Measurements from ENCODE around the gene KLHL26.
"Not testable (repeated sequence)": the region's sequence is repeated elsewhere in the genome, so short reads cannot be mapped to it uniquely, and the experiment has no call there.

KLHL26 gene

DNA sequence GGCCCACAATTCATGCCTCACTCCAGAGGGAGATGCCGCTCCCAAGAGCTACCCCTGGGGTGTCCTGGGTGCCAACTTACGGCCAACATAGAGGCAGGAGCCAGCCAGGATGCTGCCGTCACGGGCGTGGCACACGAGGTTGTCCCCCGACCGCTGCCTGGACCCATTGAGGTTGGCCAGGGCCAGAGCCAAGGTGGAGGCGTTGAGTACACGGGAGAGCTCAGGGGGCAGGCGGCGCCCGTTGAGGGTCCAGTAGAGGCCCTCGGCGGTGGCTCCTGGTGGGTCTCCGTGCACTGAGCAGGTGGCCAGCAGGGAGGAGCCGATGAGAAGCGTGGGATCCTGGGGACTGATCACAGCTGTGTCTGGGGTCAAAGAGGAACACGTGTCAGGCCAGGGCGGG, 37.3 kb upstream of the KLHL26 start:
- intact Hi-C loops (cut with DNase I): no loop called here
- no peak for DNase-seq

DNA sequence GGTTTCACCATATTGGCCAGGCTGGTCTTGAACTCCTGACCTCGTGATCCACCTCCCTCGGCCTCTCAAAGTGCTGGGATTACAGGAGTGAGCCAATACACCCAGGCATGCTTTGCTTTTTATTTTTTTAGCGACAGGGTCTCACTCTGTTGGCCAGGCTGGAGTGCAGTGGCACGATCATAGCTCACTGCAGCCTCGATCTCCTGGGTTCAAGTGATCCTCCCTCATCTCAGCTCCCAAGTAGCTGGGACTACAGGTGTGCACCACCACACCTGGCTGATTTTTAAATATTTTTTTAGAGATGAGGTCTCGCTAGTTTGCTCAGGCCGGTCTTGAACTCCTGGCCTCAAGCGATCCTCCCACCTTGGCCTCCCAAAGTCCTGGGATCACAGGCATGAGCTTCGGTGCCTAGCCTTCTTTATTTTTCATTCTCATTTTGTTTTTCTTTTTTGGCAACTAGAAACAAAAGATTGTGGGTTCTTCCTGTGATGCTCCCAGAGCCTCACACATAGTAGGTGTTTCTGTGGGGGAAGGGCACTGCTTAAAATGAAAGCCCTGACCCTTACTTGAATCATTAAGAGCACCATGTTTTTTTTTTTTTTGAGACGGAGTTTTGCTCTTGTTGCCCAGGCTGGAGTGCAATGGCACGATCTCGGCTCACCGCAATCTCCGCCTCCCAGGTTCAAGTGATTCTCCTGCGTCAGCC, 36.0 kb upstream of the KLHL26 start:
- intact Hi-C loops (cut with DNase I); DNase-seq: not testable (repeated sequence)

DNA sequence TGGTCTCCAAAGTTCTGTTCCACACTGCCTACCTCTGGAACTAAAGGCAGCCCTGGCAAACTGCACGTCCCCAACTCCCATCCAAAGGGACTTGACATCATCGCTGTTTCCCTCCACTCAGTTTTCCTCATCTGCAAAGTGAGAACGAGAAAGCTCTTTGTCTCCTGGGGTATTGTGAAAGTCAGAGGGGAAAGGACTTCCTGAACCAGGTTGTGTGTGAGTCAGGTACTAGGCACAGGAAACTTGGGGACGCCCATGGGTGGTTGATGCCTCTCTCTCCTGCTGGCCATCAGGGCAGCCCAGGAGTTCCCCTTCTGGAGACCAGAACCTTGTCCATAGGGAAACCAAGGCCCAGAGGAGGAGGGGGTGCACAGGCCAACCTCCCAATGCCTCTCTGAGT, 35.0 kb upstream of the KLHL26 start:
- intact Hi-C loops (cut with DNase I): no loop called here
- no peak for DNase-seq

DNA sequence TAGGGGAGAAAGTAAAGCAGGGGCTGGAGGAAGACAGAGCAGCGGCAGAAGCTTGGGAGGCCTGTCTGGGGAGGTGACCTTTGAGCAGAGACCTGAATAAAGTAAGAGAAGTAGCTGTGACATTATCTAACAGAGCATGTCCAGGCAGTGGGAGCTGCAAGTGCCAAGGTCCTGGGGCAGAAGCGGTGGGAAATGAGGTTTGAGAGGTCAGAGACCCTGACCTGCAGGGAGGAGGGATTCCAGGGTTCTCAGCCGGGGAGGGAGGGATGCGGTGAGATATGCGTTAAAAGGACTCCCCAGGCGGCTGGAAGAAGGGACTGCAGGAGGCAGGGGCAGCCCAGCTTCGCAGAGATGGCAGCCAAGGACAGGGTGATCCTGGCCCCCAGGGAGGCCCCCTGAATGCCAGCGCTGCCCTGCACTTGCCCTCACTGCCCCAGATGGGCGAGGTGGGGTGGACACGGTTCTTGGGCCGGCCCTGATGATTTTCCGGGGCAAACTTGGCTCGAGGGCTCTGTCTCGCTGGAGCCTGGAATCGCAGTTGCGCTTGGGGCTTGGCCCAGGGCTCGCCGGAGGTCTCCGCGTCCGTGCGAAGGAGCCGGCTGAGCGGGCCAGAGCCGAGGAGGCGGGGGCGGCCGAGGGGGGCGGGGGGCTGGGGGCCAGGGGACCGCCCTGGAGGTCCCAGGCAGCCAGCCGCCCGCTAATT, 33.4 kb upstream of the KLHL26 start:
- no peak for DNase-seq
- intact Hi-C loops (cut with DNase I): no loop called here

DNA sequence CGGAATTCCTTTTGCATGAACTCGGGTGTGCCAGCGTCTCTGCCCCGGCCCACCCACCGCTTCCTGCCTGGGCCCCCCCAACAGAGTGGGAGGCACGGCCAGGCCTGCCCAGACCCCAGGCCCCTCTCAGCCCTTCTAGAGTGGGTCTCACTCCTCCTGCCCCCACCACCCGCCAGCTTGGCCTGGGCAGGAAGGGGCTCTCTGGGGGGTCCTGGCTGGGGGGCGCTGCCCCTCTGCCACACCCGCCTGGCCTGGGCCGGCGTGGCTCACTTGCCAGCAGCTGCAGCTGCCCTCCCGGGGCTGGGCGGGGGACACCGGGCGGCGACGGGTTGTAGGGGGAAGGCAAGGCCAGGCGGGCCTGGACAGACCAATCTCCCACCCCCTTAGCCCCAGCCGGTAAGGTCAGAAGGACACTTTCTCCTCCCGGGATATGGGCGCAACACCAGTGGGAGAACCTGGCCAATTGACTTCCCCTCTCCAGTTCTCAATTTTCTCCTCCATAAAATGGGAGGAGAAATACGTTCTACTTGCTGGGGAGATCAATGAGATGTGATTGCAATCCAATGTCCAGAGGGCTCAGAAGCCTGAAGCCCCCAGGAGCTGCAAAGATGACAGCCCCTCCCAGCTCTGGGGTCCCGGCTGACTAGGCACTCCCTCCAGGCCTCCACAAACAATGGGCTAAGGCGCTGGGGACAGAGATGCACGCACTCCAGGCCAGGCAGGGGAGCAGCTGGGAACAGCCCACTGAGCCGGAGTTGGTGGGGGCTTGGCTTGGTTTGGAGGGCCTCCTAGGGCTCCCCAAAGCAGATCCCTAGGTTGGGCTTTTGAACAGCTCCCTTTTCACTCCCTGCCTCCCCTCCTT, 32.6 kb upstream of the KLHL26 start:
- DNase-seq: no peak
- intact Hi-C loops (cut with DNase I): no loop called here

DNA sequence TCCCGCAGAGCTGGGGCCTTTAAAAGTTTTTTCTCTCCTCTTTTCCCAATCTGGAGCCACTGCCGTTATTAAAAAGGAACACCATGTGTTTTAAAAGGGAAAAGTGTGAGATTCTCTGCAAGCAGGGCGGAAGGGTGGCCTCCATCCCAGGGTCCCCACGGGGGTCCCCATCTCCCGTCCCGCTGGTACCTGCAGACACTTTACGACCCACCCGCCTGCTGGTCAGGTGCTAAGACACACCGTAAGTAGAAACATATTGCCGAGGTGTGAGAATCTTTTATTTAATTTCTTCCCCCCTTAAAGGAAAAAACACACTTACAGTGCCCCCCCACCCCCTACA, 32.0 kb upstream of the KLHL26 start:
- intact Hi-C loops (cut with DNase I): loop anchor here (5.0 kb wide), 1 partner anchor 68 kb away; no protein-coding TSS in a partner anchor
- no peak for DNase-seq

DNA sequence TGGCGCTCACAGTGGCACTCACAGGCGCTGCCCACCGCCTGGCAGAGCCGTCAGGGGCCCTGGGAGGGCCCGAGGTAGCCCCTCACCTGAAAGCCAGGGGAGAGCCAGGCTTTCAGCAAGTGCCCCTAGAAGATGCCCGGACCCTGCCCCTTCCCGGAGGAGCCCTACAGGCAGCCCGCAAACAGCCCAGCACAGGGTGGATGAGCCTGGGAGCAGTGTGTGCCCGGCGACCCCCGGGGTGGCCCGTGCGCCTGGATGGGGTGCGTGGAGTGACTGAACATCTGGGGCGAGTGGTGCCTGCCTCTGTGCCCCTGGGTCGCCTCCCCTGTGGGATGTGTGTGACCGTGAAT, 31.7 kb upstream of the KLHL26 start:
- DNase-seq: no peak
- intact Hi-C loops (cut with DNase I): loop anchor here (5.0 kb wide), 1 partner anchor 67 kb away; no protein-coding TSS in a partner anchor

DNA sequence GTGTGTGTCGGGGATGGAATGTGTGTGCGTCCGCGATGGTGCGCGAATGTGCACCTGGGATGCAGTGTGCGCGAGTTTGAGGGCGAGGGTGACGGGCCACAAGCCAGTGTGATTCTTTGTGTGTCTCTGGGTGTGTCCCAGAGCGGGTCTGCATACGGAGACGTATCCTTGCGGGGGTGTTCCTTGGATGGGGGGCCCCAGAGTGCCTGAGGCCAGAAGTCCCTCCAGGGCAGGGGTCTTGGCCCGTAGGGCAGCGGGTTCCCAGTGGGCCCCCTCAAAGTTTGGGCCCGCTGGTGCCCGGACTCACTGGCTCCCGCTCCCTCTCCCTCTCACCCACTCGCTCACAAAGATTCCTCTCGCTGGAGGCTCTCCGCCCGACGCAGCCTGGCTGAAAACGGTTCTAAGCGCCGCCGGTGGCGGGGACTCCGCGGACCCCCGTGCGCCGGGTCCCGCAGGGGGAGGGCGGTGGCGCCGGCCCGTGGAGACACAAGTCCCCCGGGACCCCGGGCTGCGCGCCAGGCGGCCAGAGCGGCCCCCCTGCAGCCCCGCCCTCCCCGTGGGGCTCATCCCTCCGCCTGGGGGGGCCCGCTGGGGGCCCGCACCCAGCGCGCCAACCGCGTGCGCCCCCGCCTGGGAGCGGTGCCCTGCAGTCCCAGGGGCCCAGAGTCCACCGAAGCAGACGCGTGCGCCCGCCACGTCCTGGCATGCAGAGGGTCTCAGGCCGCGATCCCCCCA, 31.1 kb upstream of the KLHL26 start:
- no peak for DNase-seq
- intact Hi-C loops (cut with DNase I): loop anchor here (5.0 kb wide), 1 partner anchor 67 kb away; no protein-coding TSS in a partner anchor

DNA sequence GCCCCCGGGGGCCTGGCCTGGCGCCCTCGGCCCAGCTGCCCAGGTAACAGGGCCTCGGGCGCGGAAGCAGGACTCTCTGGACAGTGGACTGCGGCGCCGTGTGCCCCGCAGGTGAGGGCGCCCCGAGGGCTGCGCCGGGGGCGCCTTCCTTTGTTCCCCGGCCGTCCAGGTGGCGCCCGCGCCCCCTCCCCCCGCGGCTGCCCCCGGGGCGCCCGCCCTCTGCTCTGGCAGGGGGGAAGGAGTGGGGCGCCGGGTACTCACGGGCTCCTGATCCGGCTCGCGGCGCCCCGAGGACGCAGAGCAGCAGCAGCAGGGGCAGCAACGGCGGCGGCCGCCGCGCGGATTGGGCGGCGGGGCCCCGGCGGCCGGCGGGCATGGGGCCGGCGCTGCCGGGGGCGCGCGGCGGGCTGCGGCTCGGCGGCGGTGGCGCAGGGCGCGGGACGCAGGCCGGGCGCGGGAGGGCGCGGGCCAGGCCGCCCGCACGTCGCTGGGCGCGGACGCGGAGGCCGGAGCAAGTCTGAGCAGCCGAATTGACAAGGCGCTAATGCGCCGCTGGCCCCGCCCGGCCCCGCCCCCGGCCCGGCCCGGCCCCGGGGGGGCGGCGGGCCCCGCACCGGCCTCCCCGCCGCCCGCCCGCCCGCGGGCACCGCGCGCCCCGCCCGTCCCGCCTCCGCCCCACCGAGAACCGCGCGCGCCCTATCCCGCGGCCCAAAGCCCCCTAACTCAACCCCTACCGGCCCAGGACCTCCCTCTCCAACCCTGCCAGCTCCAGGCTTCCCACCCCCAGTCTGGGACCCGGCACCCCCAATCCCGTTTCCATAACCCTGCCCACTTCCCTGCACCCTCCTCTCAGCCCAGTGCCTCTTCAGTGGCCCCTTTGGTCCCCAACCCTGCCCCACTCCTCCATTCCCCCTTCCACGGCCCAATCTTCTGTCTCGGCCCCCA, 30.3 kb upstream of the KLHL26 start, which contains the start of gene CRLF1:
TSS of gene CRLF1 (minus strand) at position 519 of the 945 bp plus-strand sequence. CDS start at position 376, 143 bp downstream.
- no peak for DNase-seq
- intact Hi-C loops (cut with DNase I): loop anchor here (5.0 kb wide), 1 partner anchor 66 kb away; no protein-coding TSS in a partner anchor

DNA sequence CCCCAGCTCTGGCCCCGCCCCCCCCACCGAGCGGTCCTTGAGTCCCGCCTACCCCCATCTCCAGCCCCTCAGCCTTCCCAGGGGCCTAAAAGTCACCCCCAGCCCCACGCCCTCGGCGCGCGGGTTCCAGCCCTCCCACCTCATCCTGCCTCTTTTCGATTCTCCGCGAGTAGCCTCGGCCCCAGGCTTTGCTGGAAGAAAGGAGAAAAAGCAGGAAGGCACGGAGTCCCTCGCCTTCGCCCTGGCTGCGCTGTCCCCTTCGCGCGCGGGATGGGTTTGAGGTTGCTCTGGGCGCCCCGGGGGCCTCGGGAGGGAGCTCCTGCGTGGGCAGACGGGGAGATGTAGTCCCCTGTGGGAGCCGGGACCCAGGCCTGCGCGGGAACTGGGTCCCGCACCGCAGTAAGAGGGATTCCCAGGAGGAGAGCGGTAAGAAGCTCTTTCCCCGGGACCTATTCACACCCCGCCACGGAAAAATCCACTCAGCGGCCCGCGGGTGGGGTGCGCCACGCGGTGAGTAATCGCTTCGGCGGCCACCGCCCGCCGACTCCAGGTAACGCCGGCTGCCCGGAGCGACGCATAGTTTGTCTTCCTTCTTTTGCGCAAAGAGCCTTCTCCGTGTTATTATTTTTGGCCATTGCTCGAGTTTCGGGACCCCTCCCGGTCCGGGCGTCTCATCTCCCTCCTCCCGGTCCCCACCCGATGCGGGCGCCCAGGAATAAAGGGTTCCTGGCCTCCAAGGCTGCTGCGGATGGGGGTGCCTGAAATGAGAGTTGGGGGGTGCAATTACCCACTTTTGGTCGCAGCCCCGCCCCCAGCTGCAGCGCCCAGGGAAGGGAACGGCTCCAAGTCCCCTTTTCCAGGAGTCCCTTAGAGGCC, 29.4 kb upstream of the KLHL26 start:
- peak in 10 of 42 donors; percentile 23 to 72 (median 52) for DNase-seq

DNA sequence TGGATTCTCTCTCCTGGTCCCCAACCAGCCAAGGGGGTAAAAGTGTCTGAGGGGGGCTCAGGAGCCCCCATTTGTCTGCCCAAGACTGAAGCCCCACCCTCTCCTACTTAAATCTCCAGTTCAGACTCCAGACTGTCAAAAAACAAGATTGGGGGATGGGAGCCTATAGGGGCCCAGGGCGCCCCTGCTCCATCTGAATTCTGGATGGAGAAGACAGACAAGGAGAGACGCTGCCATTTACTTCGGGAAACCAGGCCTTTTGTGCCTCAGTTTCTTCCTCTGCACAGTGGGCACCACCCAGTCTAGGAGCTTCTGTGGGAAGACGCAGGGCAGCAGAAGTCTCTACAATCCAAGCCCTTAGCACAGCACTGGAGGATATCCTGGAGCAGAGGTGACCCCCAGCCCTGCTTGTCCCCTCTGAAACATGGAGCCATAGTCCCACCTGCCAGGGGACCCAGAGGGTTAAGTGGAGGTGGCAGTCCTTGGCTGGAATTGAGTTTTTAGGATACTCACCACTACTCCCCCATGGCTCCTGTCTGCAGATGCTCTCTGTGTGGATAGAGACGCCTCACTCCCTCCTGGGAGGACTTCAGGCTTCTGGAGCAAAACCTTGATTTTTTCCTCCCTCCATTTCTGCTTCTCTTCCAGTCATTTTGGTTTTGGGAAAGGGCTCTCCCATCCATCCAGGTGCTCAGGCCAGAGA, 28.6 kb upstream of the KLHL26 start:
- no peak for DNase-seq
- intact Hi-C loops (cut with DNase I): loop anchor here (5.0 kb wide), 1 partner anchor 64 kb away; no protein-coding TSS in a partner anchor

More for the DNA sequence above, 29.4 kb upstream of the KLHL26 start:
- intact Hi-C loops (cut with DNase I): loop anchor here (5.0 kb wide), 1 partner anchor 65 kb away; no protein-coding TSS in a partner anchor

DNA sequence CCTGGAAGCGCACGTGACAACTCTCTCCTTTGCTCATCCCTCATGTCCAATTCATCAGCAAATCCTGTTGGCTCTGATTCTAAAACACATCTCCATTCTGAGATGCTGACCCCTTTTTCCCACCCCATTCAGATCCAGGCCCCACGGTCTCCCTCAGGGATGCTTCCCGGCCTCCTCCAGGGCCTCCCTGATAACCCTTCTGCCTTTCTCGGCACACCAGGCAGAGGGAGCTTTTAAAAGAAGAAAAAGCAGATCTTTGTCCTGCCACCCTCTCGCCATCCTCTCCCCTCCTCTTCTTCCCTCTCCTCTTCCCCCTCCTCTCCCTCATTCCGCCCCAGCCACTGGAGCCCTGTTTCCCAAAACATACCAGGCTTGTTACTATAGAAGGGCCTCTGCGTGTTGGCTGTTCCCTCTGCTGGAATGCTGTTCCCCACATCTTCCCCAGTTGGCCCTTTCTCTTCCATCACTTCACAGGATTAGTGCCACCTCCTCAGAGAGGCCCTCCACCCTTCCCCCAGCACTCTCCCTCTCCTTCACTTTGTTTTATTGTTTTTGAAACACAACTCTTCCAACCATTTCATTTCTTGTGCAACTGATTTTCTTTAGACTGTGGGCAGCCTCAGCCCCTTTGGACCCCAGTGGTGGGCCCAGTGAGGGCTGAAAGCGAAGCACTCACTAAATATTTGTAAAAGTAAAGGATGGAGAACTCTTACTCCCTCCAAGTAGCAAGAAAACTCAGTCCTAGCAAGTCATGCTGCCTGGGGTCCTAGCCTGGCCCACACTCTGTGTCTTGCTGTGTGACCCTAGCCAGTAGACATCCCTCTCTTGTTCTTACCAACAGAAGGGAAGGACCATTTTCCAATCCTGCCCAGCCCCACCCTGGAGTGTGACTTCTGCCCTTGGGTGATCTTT, 27.8 kb upstream of the KLHL26 start:
- intact Hi-C loops (cut with DNase I): loop anchor here (5.0 kb wide), 1 partner anchor 63 kb away; no protein-coding TSS in a partner anchor
- no peak for DNase-seq

DNA sequence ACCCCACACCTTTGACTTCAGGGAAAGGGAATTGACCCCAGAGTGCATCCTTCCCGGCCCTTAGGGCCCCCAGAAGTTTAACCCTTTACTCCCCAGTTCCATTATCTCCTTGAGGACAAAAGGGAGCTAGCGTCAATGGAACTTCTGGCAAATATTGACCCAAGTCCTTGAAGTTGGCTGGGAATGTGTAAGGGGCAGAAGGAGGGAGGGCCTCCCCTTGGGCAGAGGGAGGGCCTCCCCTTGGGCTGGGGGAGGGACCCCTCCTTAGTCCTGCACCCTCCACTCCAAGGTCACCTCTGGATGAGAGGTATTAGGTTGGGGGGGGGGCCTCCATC, 27.1 kb upstream of the KLHL26 start:
- DNase-seq: no peak
- intact Hi-C loops (cut with DNase I): loop anchor here (5.0 kb wide), 1 partner anchor 63 kb away; no protein-coding TSS in a partner anchor

DNA sequence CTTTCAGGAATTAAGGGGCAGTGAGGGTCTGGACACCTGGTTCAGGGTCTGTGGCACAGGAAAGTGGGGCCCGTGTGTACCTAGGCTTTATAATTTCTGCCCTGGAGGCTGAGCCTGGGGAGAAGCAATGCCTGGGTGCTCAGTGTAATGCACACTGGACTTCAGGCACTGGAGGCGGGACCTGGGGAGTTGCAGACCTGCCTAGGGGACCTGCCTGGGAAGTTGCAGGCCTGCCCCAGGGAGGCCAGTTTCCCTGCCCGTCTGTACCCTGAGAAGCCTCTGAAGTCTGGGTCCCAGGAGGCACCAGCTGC, 26.6 kb upstream of the KLHL26 start:
- no peak for DNase-seq
- intact Hi-C loops (cut with DNase I): no loop called here

DNA sequence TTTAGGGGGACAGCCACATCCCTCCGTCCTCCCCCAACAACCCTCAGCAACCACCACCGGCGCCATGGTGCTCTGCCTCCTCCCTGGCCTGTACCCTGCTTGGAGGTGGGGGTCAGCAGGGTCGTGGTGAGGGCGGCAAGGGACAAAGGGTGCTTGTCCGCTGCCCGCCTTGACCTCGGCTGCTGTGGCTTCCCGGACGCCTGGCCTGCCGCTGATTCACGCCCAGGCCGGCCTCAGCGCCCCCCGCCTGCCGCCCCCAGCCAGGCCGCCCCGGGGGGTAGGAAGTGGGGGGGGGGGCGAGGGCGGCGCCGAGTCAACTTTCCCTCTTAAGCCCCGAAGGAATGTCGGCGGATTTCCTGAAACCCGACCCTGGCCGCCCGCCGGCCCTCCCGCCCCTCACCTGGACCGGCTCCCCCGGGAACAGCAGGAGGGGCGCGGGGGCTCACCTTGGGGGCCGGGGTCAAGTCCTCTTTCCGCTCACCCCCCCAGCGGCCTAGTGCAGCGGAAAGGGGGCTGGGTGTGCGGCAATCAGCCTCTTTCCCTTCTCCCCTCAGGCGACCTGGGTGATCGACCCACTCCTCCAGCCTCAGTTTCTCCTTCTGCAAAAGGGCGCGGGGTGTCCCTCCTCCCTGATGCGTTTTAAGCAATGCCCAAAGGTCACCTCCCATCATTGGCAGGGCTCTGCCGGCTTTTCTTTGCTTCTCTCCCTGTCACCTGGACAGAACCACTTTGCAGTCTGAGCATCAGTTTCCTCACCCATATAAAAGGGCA, 26.1 kb upstream of the KLHL26 start:
- DNase-seq: no peak
- intact Hi-C loops (cut with DNase I): no loop called here
